Natural killer cell (primary cell): ENCODE measurements around the gene RNF223. TPM values are rescaled to one million over a fixed set of nuclear protein-coding genes. Genes with fewer than 3 reads are reported as not detected.

Source experiments
- ATAC-seq, 3 donors: fragments of 150-1000 bp in 2 of 3; fragments of 200-7000 bp in 1 of 3; cut with Tn5 transposase; 1 replicate in 1 of 3; 2 replicates in 2 of 3; pipeline ENCODE4 v1.10.0; 2021; ENCODE audit warnings: mild to moderate bottlenecking in 2 of 3, moderate library complexity in 2 of 3
- DNase-seq, 2 donors: peaks; one replicate each; pipeline versions ENCODE4 v3.0.0 to v3.0.0-alpha.2; 2013 to 2021; ENCODE audit warnings: mixed read lengths in 1 of 2
- H3K27ac ChIP-seq: one replicate; pipeline ENCODE4 v1.5.1; 2013; ENCODE audit warnings: mild to moderate bottlenecking, low read length
- H3K27me3 ChIP-seq: one replicate; pipeline ENCODE4 v1.6.1; 2013; ENCODE audit warnings: low read length; ENCODE audit not compliant: control insufficient read depth, insufficient read depth
- H3K36me3 ChIP-seq: one replicate; pipeline ENCODE4 v1.6.1; 2013; ENCODE audit warnings: low read length; ENCODE audit not compliant: control insufficient read depth, insufficient read depth
- H3K4me1 ChIP-seq: one replicate; pipeline ENCODE4 v1.6.1; 2013; ENCODE audit warnings: low read length; ENCODE audit not compliant: control insufficient read depth, insufficient read depth
- H3K4me3 ChIP-seq: one replicate; pipeline ENCODE4 v1.5.1; 2013; ENCODE audit warnings: low read length
- H3K9me3 ChIP-seq: one replicate; pipeline ENCODE4 v1.6.1; 2013; ENCODE audit warnings: low read length; ENCODE audit not compliant: control insufficient read depth, insufficient read depth
- H3K27ac Mint-ChIP-seq, 2 donors: one replicate each; pipeline ENCODE4 v1.8.0; 2022; ENCODE audit warnings: mild to moderate bottlenecking in 2 of 2, mixed read lengths in 2 of 2, moderate library complexity in 1 of 2
- H3K27me3 Mint-ChIP-seq, 2 donors: one replicate each; pipeline ENCODE4 v1.8.0; 2022; ENCODE audit warnings: low read depth in 2 of 2, mixed read lengths in 2 of 2
- H3K36me3 Mint-ChIP-seq: one replicate; pipeline ENCODE4 v1.8.0; 2022; ENCODE audit warnings: mixed read lengths
- H3K4me1 Mint-ChIP-seq, 2 donors: one replicate each; pipeline ENCODE4 v1.8.0; 2022; ENCODE audit warnings: mixed read lengths in 2 of 2
- H3K4me3 Mint-ChIP-seq: one replicate; pipeline ENCODE4 v1.8.0; 2022; ENCODE audit warnings: mild to moderate bottlenecking, moderate library complexity, mixed read lengths
- H3K9me3 Mint-ChIP-seq, 2 donors: one replicate each; pipeline ENCODE4 v1.8.0; 2022; ENCODE audit warnings: mixed read lengths in 2 of 2
- WGBS: methylation state at CpG from one replicate; pipeline ENCODE4 v1.1.7; 2013; ENCODE audit warnings: missing lambda C conversion rate; ENCODE audit not compliant: insufficient coverage; 5-methylcytosine and 5-hydroxymethylcytosine counted together
- intact Hi-C: fragments of 100-400 bp; cut with micrococcal nuclease; formaldehyde crosslinking; loops from one replicate; pipeline ENCODE4 v1.14.2; 2022
- total RNA-seq, 4 donors: library from RNA; stranded (reverse); fragments of 120-200 nt in 1 of 4; gene quantifications; one replicate each; pipeline versions ENCODE4 v1.2.3 to v1.2.4, GENCODE V29; 2013 to 2022
- TF ChIP-seq, protein P1 (sequence below): fragments of 200-600 bp; IDR thresholded peaks from one replicate; pipeline ENCODE4 v1.8.0; 2022; ENCODE audit warnings: antibody characterized with exemption

Gene RNF223
- total RNA-seq, 3 donors from 2014 or later (not counting 1 experiment from before 2014, with no cell fraction given), result not detected

GRCh38 chr1:1068517-1069055, 5.5 kb downstream of the RNF223 start:
- intact Hi-C loops, result no loop called here
- H3K9me3 Mint-ChIP-seq, result no peaks in the 10 kb centered on the region
- Histone ChIP-seq H3K4me3 (peak overlapping the region; percentile 66), H3K27ac (no peak overlapping the region), H3K27me3 (peaks cover 1% of the 10 kb centered on the region), H3K9me3 (no peaks in the 10 kb centered on the region), H3K4me1 (peaks cover 30% of the 10 kb centered on the region), H3K36me3 (no peaks in the 10 kb centered on the region)
- ATAC-seq (peak; percentile 14 to 36 (median 30)), DNase-seq (peak in 1 of 2 donors; percentile 78)
- peak overlapping the region in 1 of 2 donors; percentile 56 for H3K27ac Mint-ChIP-seq
- H3K27me3 Mint-ChIP-seq, result no peaks in the 10 kb centered on the region
- TF ChIP-seq, protein P1, sequence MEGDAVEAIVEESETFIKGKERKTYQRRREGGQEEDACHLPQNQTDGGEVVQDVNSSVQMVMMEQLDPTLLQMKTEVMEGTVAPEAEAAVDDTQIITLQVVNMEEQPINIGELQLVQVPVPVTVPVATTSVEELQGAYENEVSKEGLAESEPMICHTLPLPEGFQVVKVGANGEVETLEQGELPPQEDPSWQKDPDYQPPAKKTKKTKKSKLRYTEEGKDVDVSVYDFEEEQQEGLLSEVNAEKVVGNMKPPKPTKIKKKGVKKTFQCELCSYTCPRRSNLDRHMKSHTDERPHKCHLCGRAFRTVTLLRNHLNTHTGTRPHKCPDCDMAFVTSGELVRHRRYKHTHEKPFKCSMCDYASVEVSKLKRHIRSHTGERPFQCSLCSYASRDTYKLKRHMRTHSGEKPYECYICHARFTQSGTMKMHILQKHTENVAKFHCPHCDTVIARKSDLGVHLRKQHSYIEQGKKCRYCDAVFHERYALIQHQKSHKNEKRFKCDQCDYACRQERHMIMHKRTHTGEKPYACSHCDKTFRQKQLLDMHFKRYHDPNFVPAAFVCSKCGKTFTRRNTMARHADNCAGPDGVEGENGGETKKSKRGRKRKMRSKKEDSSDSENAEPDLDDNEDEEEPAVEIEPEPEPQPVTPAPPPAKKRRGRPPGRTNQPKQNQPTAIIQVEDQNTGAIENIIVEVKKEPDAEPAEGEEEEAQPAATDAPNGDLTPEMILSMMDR, result no peak
- peak overlapping the region; percentile 52 for H3K4me3 Mint-ChIP-seq
- H3K4me1 Mint-ChIP-seq, result peaks cover 0 to 12% of the 10 kb centered on the region in 2 donors
- H3K36me3 Mint-ChIP-seq, result no peaks in the 10 kb centered on the region
- under 1% methylated on average over 52 of the region's 55 CpGs for WGBS

GRCh38 chr1:1067860-1068516, 6.1 kb downstream of the RNF223 start:
- H3K4me1 ChIP-seq, result peaks cover 36% of the 10 kb centered on the region
- intact Hi-C loops, result no loop called here
- Mint-ChIP-seq H3K36me3 (no peaks in the 10 kb centered on the region), H3K27me3 (peaks cover 0 to 2% of the 10 kb centered on the region in 2 donors), H3K4me1 (peaks cover 0 to 12% of the 10 kb centered on the region in 2 donors), H3K9me3 (no peaks in the 10 kb centered on the region), H3K27ac (peak overlapping the region in 1 of 2 donors; percentile 56), H3K4me3 (peak overlapping the region; percentile 40)
- TF ChIP-seq, protein P1, result no peak
- peaks cover 7% of the 10 kb centered on the region for H3K27me3 ChIP-seq
- H3K4me3 ChIP-seq, result peak overlapping the region; percentile 16
- no peaks in the 10 kb centered on the region for H3K36me3 ChIP-seq
- H3K9me3 ChIP-seq, result no peaks in the 10 kb centered on the region
- no peak overlapping the region for H3K27ac ChIP-seq
- no peak for DNase-seq
- WGBS, result 63% methylated on average over 31 of the region's 32 CpGs
- ATAC-seq, result no peak

DNA sequence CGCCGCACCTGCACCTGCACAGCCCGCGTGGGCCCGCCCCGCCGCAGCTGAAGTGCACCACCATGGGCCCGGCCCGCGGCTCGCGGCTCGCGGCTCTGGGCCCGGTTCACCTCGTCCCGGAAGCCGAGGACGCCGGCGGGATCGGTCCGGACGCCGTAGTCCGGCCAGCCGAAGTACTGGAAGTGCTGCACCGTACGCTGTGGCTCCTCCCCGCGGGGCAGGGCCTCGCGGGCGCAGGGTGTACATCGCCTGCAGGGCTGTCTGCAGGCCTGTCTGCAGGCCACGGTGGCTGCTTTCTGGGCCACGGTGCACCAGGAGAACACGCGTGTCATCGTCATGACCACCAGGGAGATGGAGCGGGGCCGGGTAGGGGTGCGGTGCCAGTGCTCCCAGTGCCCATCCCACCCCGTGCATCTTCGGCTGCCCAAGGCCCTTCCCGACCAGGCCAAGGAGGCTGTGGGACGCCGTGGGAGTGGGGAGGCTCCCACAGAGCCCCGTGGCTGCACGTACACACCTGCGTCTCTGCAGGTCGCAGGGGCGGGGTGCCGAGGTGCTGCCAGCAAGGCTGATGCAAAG, 6.7 kb downstream of the RNF223 start:
- intact Hi-C loops, result no loop called here

More for the DNA sequence above, 6.7 kb downstream of the RNF223 start:
- no peak overlapping the region for H3K4me3 Mint-ChIP-seq
- no peak overlapping the region for H3K27ac Mint-ChIP-seq
- Histone ChIP-seq H3K4me1 (peaks cover 36% of the 10 kb centered on the region), H3K4me3 (no peak overlapping the region), H3K27ac (no peak overlapping the region), H3K9me3 (no peaks in the 10 kb centered on the region), H3K27me3 (peaks cover 14% of the 10 kb centered on the region), H3K36me3 (no peaks in the 10 kb centered on the region)
- no peaks in the 10 kb centered on the region for H3K36me3 Mint-ChIP-seq
- ATAC-seq (no peak), DNase-seq (no peak)
- no peaks in the 10 kb centered on the region for H3K9me3 Mint-ChIP-seq
- WGBS, result 93% methylated on average over 54 of the region's 54 CpGs
- TF ChIP-seq, protein P1, result no peak
- H3K27me3 Mint-ChIP-seq, result peaks cover 0 to 6% of the 10 kb centered on the region in 2 donors
- H3K4me1 Mint-ChIP-seq, result peaks cover 0 to 12% of the 10 kb centered on the region in 2 donors
